ENCODE data around the gene FBXL3. TPM values are rescaled to one million over a fixed set of nuclear protein-coding genes. Genes with fewer than 3 reads are reported as not detected.

Gene FBXL3
- total RNA-seq, 1 donor from 2014 or later = 18.0 TPM

- Mint-ChIP-seq H3K4me1 (ENCODE audit: low read depth) (peaks cover 22% of the 10 kb centered on the region), H3K36me3 (ENCODE audit: insufficient read depth) (peaks cover 29% of the 10 kb centered on the region), H3K9me3 (ENCODE audit: low read depth) (no peaks in the 10 kb centered on the region), H3K27ac (no peak overlapping the region), H3K4me3 (ENCODE audit: low read depth) (no peak overlapping the region), H3K27me3 (no peaks in the 10 kb centered on the region)
- no peak for DNase-seq (ENCODE audit: low spot score, unreplicated experiment)
- TF ChIP-seq CTCF (IDR thresholded peaks at IDR 0.05; ENCODE audit: unreplicated experiment) = no peak
Observed at GRCh38 chr13:77056886-77057285, 29.9 kb upstream of the FBXL3 start.

- H3K4me1 Mint-ChIP-seq (ENCODE audit: low read depth) = peaks cover 20% of the 10 kb centered on the region
- no peak for DNase-seq (ENCODE audit: low spot score, unreplicated experiment)
- no peaks in the 10 kb centered on the region for H3K27me3 Mint-ChIP-seq
- H3K4me3 Mint-ChIP-seq (ENCODE audit: low read depth) = no peak overlapping the region
- no peak overlapping the region for H3K27ac Mint-ChIP-seq
- H3K9me3 Mint-ChIP-seq (ENCODE audit: low read depth) = no peaks in the 10 kb centered on the region
- peaks cover 27% of the 10 kb centered on the region for H3K36me3 Mint-ChIP-seq (ENCODE audit: insufficient read depth)
- no peak for TF ChIP-seq CTCF (IDR thresholded peaks at IDR 0.05; ENCODE audit: unreplicated experiment)
Observed at GRCh38 chr13:77056382-77056781, 29.4 kb upstream of the FBXL3 start.

DNA sequence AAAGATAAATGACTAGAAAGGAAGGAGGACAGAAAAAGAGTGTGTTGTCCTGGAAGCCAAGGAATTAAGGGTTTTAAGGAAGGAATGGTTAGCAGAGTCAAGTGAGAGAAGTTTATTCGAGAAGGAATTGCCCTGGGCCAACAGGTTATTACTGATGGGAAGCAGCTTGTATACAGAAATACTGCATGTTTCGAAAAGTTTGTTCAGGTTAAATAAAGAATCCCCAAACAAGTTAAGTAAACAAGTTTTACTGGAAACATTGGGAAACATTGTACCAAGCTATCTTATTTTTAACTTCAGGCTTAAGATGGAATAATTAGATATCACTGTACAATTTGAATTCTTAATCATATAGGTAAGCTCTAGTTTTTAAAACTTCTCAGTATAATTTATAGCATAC is 28.2 kb upstream of the FBXL3 start:
- Mint-ChIP-seq H3K27ac (no peak overlapping the region), H3K27me3 (no peaks in the 10 kb centered on the region), H3K4me3 (ENCODE audit: low read depth) (no peak overlapping the region), H3K36me3 (ENCODE audit: insufficient read depth) (peaks cover 29% of the 10 kb centered on the region), H3K9me3 (ENCODE audit: low read depth) (no peaks in the 10 kb centered on the region), H3K4me1 (ENCODE audit: low read depth) (peaks cover 19% of the 10 kb centered on the region)
- TF ChIP-seq CTCF (IDR thresholded peaks at IDR 0.05; ENCODE audit: unreplicated experiment) = no peak
- no peak for DNase-seq (ENCODE audit: low spot score, unreplicated experiment)

GRCh38 chr13:77053192-77053591 is 26.2 kb upstream of the FBXL3 start:
- Mint-ChIP-seq H3K27me3 (no peaks in the 10 kb centered on the region), H3K4me3 (ENCODE audit: low read depth) (no peak overlapping the region), H3K27ac (no peak overlapping the region), H3K9me3 (ENCODE audit: low read depth) (no peaks in the 10 kb centered on the region), H3K4me1 (ENCODE audit: low read depth) (peaks cover 19% of the 10 kb centered on the region), H3K36me3 (ENCODE audit: insufficient read depth) (peaks cover 41% of the 10 kb centered on the region)
- TF ChIP-seq CTCF (IDR thresholded peaks at IDR 0.05; ENCODE audit: unreplicated experiment) = no peak
- DNase-seq (ENCODE audit: low spot score, unreplicated experiment) = no peak

DNA sequence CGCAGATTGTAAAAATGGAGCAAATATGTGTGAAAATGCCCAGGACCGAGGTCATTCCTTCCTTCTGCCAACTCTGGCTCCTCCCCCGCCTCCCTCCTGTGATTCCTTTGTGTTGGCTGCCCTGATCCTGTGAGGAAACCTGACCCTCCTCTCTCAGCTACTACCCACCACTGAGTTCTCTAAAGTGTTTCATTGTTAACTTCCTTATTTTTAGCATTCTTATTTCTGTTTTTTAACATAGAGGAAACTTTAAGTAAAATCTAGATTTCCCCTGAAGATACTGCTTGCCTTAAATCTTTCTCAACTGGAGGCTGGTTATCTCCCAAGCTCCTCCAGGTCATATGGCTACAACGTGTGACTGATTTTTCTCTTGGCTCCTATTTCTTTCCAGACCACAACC is 21.7 kb upstream of the FBXL3 start:
- DNase-seq (ENCODE audit: low spot score, unreplicated experiment) = no peak
- H3K27ac Mint-ChIP-seq = no peak overlapping the region
- H3K27me3 Mint-ChIP-seq = no peaks in the 10 kb centered on the region
- peaks cover 1% of the 10 kb centered on the region for H3K4me1 Mint-ChIP-seq (ENCODE audit: low read depth)
- H3K36me3 Mint-ChIP-seq (ENCODE audit: insufficient read depth) = peaks cover 26% of the 10 kb centered on the region
- no peak overlapping the region for H3K4me3 Mint-ChIP-seq (ENCODE audit: low read depth)
- no peak for TF ChIP-seq CTCF (IDR thresholded peaks at IDR 0.05; ENCODE audit: unreplicated experiment)
- no peaks in the 10 kb centered on the region for H3K9me3 Mint-ChIP-seq (ENCODE audit: low read depth)

All from progenitor cell of endocrine pancreas (in vitro differentiated cells).